Mesendoderm (in vitro differentiated cells): ENCODE results near the gene SUN5.
"Not testable (repeated sequence)": the region's sequence is repeated elsewhere in the genome, so short reads cannot be mapped to it uniquely, and the experiment has no call there.

Experiments
- DNase-seq: peaks from one replicate; pipeline ENCODE4 v3.0.0; 2013
- H2AK5ac ChIP-seq: 2 replicates; pipeline ENCODE4 v1.6.1; 2013; ENCODE audit warnings: low read length, inconsistent platforms
- H2BK120ac ChIP-seq: 2 replicates; pipeline ENCODE4 v1.6.1; 2013; ENCODE audit warnings: low read depth, mild to moderate bottlenecking, low read length, moderate library complexity, mixed read lengths
- H2BK15ac ChIP-seq: replicated peaks from 2 replicates; pipeline ENCODE4 v1.6.1; 2013; ENCODE audit warnings: low read depth, mild to moderate bottlenecking, moderate library complexity
- H2BK5ac ChIP-seq: 2 replicates; pipeline ENCODE4 v1.6.1; 2013; ENCODE audit warnings: low read length, inconsistent platforms
- H3K18ac ChIP-seq: 2 replicates; pipeline ENCODE4 v1.6.1; 2013; ENCODE audit warnings: mild to moderate bottlenecking, low read length, mixed read lengths
- H3K23ac ChIP-seq: one replicate; pipeline ENCODE4 v1.6.1; 2013; ENCODE audit warnings: low read length
- H3K27ac ChIP-seq: 2 replicates; pipeline ENCODE4 v1.5.1; 2013; ENCODE audit warnings: low read depth, mild to moderate bottlenecking, inconsistent platforms, low read length, moderate library complexity
- H3K27me3 ChIP-seq: 2 replicates; pipeline ENCODE4 v1.6.1; 2013; ENCODE audit warnings: low read length, control low read depth, mild to moderate bottlenecking, inconsistent platforms; ENCODE audit not compliant: insufficient read depth, poor library complexity
- H3K36me3 ChIP-seq: 2 replicates; pipeline ENCODE4 v1.6.1; 2013; ENCODE audit warnings: low read length, inconsistent platforms; ENCODE audit not compliant: control insufficient read depth, insufficient read depth
- H3K4ac ChIP-seq: one replicate; pipeline ENCODE4 v1.6.1; 2013; ENCODE audit warnings: low read depth, mild to moderate bottlenecking, low read length, moderate library complexity
- H3K4me1 ChIP-seq: 2 replicates; pipeline ENCODE4 v1.6.1; 2013; ENCODE audit warnings: low read depth, low read length, inconsistent platforms; ENCODE audit not compliant: control insufficient read depth
- H3K4me2 ChIP-seq: 2 replicates; pipeline ENCODE4 v1.6.1; 2013; ENCODE audit warnings: low read length
- H3K4me3 ChIP-seq: 2 replicates; pipeline ENCODE4 v1.5.1; 2013; ENCODE audit warnings: mild to moderate bottlenecking, low read length
- H3K56ac ChIP-seq: one replicate; pipeline ENCODE4 v1.6.1; 2013; ENCODE audit warnings: low read length
- H3K79me1 ChIP-seq: 2 replicates; pipeline ENCODE4 v1.6.1; 2013; ENCODE audit warnings: low read length, inconsistent platforms
- H3K79me2 ChIP-seq: 2 replicates; pipeline ENCODE4 v1.6.1; 2013; ENCODE audit warnings: mild to moderate bottlenecking, low read length; ENCODE audit not compliant: control insufficient read depth, insufficient read depth
- H3K9ac ChIP-seq: 2 replicates; pipeline ENCODE4 v1.6.1; 2013; ENCODE audit warnings: low read length, inconsistent platforms
- H4K5ac ChIP-seq: one replicate; pipeline ENCODE4 v1.6.1; 2013; ENCODE audit warnings: low read length
- H4K8ac ChIP-seq: one replicate; pipeline ENCODE4 v1.6.1; 2013; ENCODE audit warnings: low read depth, mild to moderate bottlenecking, control low read depth, low read length, moderate library complexity
- WGBS: extraction: QIAGEN DNeasy Blood & Tissue Kit; methylation state at CpG from one replicate; pipeline ENCODE4 v1.1.7; 2013; ENCODE audit warnings: low lambda C conversion rate, missing lambda C conversion rate; ENCODE audit not compliant: insufficient coverage; ENCODE audit errors: extremely low coverage; 5-methylcytosine and 5-hydroxymethylcytosine counted together

Gene SUN5

DNA sequence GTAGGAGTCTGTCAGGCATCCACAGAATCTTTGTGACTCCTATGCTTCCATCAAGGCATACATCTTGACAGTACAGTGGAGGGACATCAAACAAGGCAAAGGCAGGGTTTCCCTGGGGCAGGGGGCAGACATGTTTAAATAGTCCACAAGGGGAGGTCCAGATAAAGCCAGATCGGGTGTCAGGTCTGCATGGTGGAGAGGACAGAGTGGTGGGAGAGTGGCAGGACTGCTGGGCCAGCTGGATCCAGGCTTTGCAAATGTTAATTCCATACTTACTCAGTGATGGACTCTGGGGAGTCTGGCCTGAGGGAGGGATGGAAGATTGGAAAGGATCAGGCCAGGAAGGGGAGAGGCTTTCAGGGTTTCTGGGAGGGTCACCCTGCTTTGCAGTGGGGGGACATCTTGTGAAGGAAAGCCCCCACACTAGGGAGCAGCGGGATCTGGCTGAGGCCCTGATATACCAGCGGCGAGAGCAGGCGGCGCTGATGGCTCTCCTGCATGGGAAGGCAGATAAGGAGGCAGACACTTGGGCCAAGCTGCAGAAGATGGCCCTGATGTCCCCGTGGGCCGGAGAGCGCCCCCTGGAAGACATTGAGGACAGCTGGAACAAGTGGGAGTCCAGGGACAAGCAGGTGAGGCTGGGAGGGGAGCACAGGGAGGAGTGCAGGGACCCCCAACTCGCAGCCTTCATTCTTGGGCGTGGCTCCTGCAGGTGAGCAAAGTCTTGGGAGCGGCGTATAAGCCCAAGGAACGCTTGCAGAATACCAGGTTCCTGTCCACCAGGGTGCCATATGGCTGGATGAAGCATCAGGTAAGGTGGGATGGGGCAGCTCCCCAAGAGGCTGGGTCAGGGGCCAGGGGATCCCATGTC lies 44.6 kb downstream of the SUN5 start:
- Histone ChIP-seq H3K4me3 (no peak overlapping the region), H3K4ac (peak overlapping the region; percentile 5), H3K79me1 (no peaks in the 10 kb centered on the region), H3K23ac (no peak overlapping the region), H3K56ac (no peak overlapping the region), H3K27ac (no peak overlapping the region), H3K4me2 (no peak overlapping the region), H3K27me3 (no peaks in the 10 kb centered on the region), H2BK5ac (no peak overlapping the region), H3K4me1 (no peaks in the 10 kb centered on the region), H4K5ac (no peak overlapping the region), H3K9ac (no peak overlapping the region), H3K36me3 (no peaks in the 10 kb centered on the region), H3K18ac (no peak overlapping the region), H2BK15ac (no peak overlapping the region), H2AK5ac (peak overlapping the region; percentile 5), H4K8ac (no peak overlapping the region), H3K79me2 (no peaks in the 10 kb centered on the region), H2BK120ac (no peak overlapping the region)
- DNase-seq, result peak; percentile 55
- no CpG with 5 or more reads among the region's 14 CpGs for WGBS

DNA sequence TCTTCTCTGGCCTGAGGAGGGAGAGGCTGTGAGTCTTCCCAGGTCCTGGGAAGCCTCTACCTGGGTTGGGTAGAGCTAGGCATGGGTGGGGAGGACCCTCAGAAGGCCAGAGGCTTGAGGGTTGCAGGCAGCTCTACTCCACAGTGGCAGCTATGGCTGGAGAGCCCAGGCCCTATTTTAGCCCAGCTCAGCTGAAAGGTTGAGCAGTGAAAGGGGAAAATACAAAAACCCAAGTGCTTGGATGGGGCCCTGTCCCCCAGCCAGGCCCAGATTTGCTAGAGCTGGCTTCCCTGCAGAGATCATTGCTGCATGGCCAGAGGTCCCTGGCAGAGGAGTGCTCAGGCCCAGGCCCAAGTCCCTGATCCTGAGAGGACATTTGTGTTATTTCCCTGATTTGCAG lies 45.7 kb downstream of the SUN5 start:
- H3K4me2 ChIP-seq, result no peak overlapping the region
- H3K4me1 ChIP-seq, result no peaks in the 10 kb centered on the region
- H3K79me1 ChIP-seq, result no peaks in the 10 kb centered on the region
- DNase-seq, result no peak
- H3K27me3 ChIP-seq, result no peaks in the 10 kb centered on the region
- H2BK120ac ChIP-seq, result no peak overlapping the region
- H3K56ac ChIP-seq, result peak overlapping the region; percentile 26
- no peak overlapping the region for H3K18ac ChIP-seq
- H2BK5ac ChIP-seq, result no peak overlapping the region
- H3K27ac ChIP-seq, result no peak overlapping the region
- H3K23ac ChIP-seq, result no peak overlapping the region
- no peak overlapping the region for H3K4me3 ChIP-seq
- H3K36me3 ChIP-seq, result no peaks in the 10 kb centered on the region
- no peak overlapping the region for H2BK15ac ChIP-seq
- no peak overlapping the region for H4K5ac ChIP-seq
- peak overlapping the region; percentile 18 for H3K4ac ChIP-seq
- no peak overlapping the region for H2AK5ac ChIP-seq
- H3K9ac ChIP-seq, result no peak overlapping the region
- no peak overlapping the region for H4K8ac ChIP-seq
- no peaks in the 10 kb centered on the region for H3K79me2 ChIP-seq

DNA sequence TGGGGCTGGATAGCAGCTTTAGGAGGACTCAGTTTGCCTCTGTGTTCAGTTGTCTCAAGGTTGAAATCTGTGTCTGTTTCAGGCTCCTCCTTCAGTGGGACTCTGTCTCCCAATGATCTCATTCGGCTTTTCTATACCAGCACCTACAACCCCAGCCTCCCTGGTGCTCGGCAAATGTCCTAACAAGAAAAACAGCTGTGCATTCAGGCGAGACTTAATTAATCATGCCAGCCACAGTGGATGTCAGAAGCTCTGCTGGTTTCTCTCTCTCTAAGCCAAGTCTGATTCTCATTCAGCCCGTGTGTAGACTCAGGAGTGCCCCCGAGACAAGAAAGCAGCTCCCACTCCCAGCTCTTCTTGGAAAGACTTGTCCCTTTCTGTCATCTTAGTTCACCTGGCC lies 46.8 kb downstream of the SUN5 start:
- no peak overlapping the region for H3K4ac ChIP-seq
- H3K4me3 ChIP-seq, result no peak overlapping the region
- H3K36me3 ChIP-seq, result no peaks in the 10 kb centered on the region
- no peak overlapping the region for H3K4me2 ChIP-seq
- no peak overlapping the region for H3K56ac ChIP-seq
- no peak overlapping the region for H2BK15ac ChIP-seq
- H2AK5ac ChIP-seq, result no peak overlapping the region
- H2BK120ac ChIP-seq, result no peak overlapping the region
- H3K4me1 ChIP-seq, result no peaks in the 10 kb centered on the region
- no peaks in the 10 kb centered on the region for H3K79me1 ChIP-seq
- no peak overlapping the region for H4K8ac ChIP-seq
- H3K27me3 ChIP-seq, result no peaks in the 10 kb centered on the region
- no CpG with 5 or more reads among the region's 5 CpGs for WGBS
- no peak overlapping the region for H4K5ac ChIP-seq
- no peak overlapping the region for H3K18ac ChIP-seq
- H2BK5ac ChIP-seq, result no peak overlapping the region
- H3K27ac ChIP-seq, result no peak overlapping the region
- DNase-seq, result no peak
- no peak overlapping the region for H3K23ac ChIP-seq
- H3K79me2 ChIP-seq, result no peaks in the 10 kb centered on the region
- H3K9ac ChIP-seq, result no peak overlapping the region

DNA sequence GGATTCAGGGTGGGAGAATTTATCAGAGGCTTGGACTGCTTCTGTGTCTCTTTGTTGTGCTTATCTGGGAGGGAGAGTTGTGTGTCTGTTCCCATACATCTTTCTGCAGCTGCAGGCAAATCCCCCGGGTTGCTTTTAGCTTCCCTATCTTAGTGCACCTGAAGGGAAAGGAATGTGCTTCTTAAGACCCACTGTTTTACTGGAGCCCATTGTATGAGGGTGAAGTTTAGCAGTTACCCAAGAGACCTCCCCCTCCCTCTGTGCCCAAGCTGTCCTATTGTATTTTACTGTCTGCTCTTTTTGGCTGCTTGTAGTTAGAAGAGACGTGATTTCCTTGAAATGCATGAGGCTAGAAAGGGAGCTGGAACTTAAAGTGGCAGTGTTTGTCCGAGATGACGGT lies 53.7 kb downstream of the SUN5 start:
- H3K36me3 ChIP-seq, H2AK5ac ChIP-seq, H2BK15ac ChIP-seq, H3K9ac ChIP-seq, H3K4ac ChIP-seq, H3K23ac ChIP-seq, H3K79me2 ChIP-seq, H3K27me3 ChIP-seq, H3K4me1 ChIP-seq, H3K18ac ChIP-seq, H4K8ac ChIP-seq, H4K5ac ChIP-seq, H3K4me2 ChIP-seq, H3K79me1 ChIP-seq, H2BK5ac ChIP-seq, H3K4me3 ChIP-seq: not testable (repeated sequence)
- peak overlapping the region; percentile 76 for H3K27ac ChIP-seq
- H2BK120ac ChIP-seq, result peak overlapping the region; percentile 45
- peak; percentile 91 for DNase-seq
- peak overlapping the region; percentile 53 for H3K56ac ChIP-seq
- WGBS, result no CpG with 5 or more reads among the region's 4 CpGs

DNA sequence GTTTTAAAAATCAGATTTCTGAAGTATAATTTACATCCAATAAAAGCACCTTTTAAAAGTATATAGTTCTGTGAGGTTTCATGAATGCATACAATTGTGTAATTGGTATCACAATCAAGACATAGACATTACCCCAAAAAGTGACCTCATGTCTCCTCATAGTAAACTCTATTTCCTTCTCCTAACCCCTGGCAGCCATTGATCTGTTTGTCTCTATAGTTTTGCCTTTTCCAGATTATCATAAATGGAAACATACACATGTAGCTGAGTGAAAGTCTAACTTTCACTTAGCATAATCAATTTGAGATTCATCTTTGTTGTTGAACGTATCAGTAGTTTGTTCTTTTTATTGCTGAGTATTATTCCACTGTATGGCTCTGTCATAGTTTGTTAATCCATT lies 57.6 kb downstream of the SUN5 start:
- Histone ChIP-seq H3K79me2 (no peaks in the 10 kb centered on the region), H3K4me3 (no peak overlapping the region), H3K4ac (no peak overlapping the region), H3K36me3 (no peaks in the 10 kb centered on the region), H2AK5ac (no peak overlapping the region), H4K5ac (no peak overlapping the region), H2BK5ac (no peak overlapping the region), H3K4me1 (peaks cover 5% of the 10 kb centered on the region), H3K9ac (no peak overlapping the region), H3K27ac (no peak overlapping the region), H2BK15ac (no peak overlapping the region), H3K56ac (no peak overlapping the region), H3K4me2 (no peak overlapping the region), H4K8ac (no peak overlapping the region), H3K18ac (no peak overlapping the region), H3K27me3 (no peaks in the 10 kb centered on the region), H3K23ac (no peak overlapping the region), H3K79me1 (no peaks in the 10 kb centered on the region), H2BK120ac (no peak overlapping the region)
- no peak for DNase-seq
- WGBS, result no CpG with 5 or more reads among the region's 1 CpG
